Tibial nerve (tissue), 4 donors: ENCODE results near the gene RALY. TPM values are rescaled to one million over a fixed set of nuclear protein-coding genes. Genes with fewer than 3 reads are reported as not detected.

ENCODE experiments used
- DNase-seq, 2 donors: peaks; one replicate each; pipeline ENCODE4 v3.0.0-alpha.2; 2019; ENCODE audit warnings: low spot score in 2 of 2
- H3K27ac ChIP-seq, 4 donors: fragments of 200-600 bp; sonication (generic) in 3 of 4; one replicate each; pipeline ENCODE4 v1.5.1; 2017 to 2019; ENCODE audit warnings: mild to moderate bottlenecking in 1 of 4
- H3K27me3 ChIP-seq, 2 donors: fragments of 200-600 bp; sonication (generic) in 1 of 2; one replicate each; pipeline versions ENCODE4 v1.5.1 to v1.6.0; 2017 to 2019
- H3K36me3 ChIP-seq, 3 donors: fragments of 200-600 bp; sonication (generic); one replicate each; pipeline ENCODE4 v1.5.1; 2018 to 2019
- H3K4me1 ChIP-seq, 4 donors: fragments of 200-600 bp; sonication (generic) in 3 of 4; one replicate each; pipeline ENCODE4 v1.5.1; 2017 to 2019
- H3K4me3 ChIP-seq, 4 donors: fragments of 200-600 bp; sonication (generic) in 3 of 4; one replicate each; pipeline ENCODE4 v1.5.1; 2017 to 2019; ENCODE audit warnings: mild to moderate bottlenecking in 1 of 4, moderate library complexity in 1 of 4
- H3K9me3 ChIP-seq, 4 donors: fragments of 200-600 bp; sonication (generic) in 3 of 4; one replicate each; pipeline ENCODE4 v1.5.1; 2017 to 2019
- CTCF ChIP-seq, 5 experiments: fragments of 200-600 bp in 3 of 5; fragments of 450-650 bp in 2 of 5; sonication (generic) in 3 of 5; IDR thresholded peaks; one replicate each; pipeline ENCODE4 v1.5.1; 2016 to 2019; ENCODE audit warnings: antibody characterized with exemption in 5 of 5, mild to moderate bottlenecking in 3 of 5, moderate library complexity in 2 of 5
- EP300 ChIP-seq, 2 donors: sonication (generic); formaldehyde crosslinking; IDR thresholded peaks; one replicate each; pipeline ENCODE4 v1.6.1; 2017; ENCODE audit warnings: antibody characterized with exemption in 2 of 2, mild to moderate bottlenecking in 1 of 2
- POLR2A ChIP-seq, 2 donors: fragments of 450-650 bp; IDR thresholded peaks; one replicate each; pipeline ENCODE4 v1.6.1; 2017; ENCODE audit warnings: antibody characterized with exemption in 2 of 2, mild to moderate bottlenecking in 2 of 2, moderate library complexity in 2 of 2
- WGBS, 2 donors: methylation state at CpG; one replicate each; pipeline ENCODE4 v1.1.5; 2018; 5-methylcytosine and 5-hydroxymethylcytosine counted together
- total RNA-seq, 4 donors: library from RNA; depleted of rRNA; stranded (reverse); fragments of >200 nt; gene quantifications; one replicate each; pipeline ENCODE4 v1.1.0, GENCODE V29; 2016

The RALY gene
- total RNA-seq, 4 donors from 2014 or later = 69.1 to 107 (median 96.4) TPM

GRCh38 chr20:33992923-33993575 is 662 bp upstream of the RALY start:
- peak overlapping the region; percentile 90 to 99 (median 96) for H3K27ac ChIP-seq

GRCh38 chr20:33994222-33994913 is 657 bp downstream of the RALY start:
- WGBS, 2 donors = 0% methylated on average over 39 to 53 of the region's 57 CpGs
- TF ChIP-seq EP300 (IDR thresholded peaks at IDR 0.05) (peak in 1 of 2 donors; percentile 68), CTCF (IDR thresholded peaks at IDR 0.05) (no peak), POLR2A (IDR thresholded peaks at IDR 0.05) (no peak)
- peaks cover 3 to 60% (median 44%) of the 10 kb centered on the region in 4 donors for H3K4me1 ChIP-seq
- peak; percentile 66 to 67 for DNase-seq
- H3K9me3 ChIP-seq = no peaks in the 10 kb centered on the region
- no peaks in the 10 kb centered on the region for H3K36me3 ChIP-seq
- H3K4me3 ChIP-seq = peak overlapping the region; percentile 72 to 95 (median 87)
- H3K27ac ChIP-seq = peak overlapping the region; percentile 90 to 99 (median 96)
- no peaks in the 10 kb centered on the region for H3K27me3 ChIP-seq

More at GRCh38 chr20:33992923-33993575, 662 bp upstream of the RALY start:
- WGBS, 2 donors = 0 to 1% methylated on average over 35 of the region's 35 CpGs
- no peaks in the 10 kb centered on the region for H3K9me3 ChIP-seq
- peak in 1 of 2 donors; percentile 81 for TF ChIP-seq POLR2A (IDR thresholded peaks at IDR 0.05)
- TF ChIP-seq CTCF (IDR thresholded peaks at IDR 0.05) = no peak
- TF ChIP-seq EP300 (IDR thresholded peaks at IDR 0.05) = peak; percentile 65 to 67
- no peaks in the 10 kb centered on the region for H3K27me3 ChIP-seq
- H3K4me3 ChIP-seq = peak overlapping the region; percentile 72 to 95 (median 87)
- no peaks in the 10 kb centered on the region for H3K36me3 ChIP-seq
- DNase-seq = peak; percentile 99
- peaks cover 3 to 47% (median 38%) of the 10 kb centered on the region in 4 donors for H3K4me1 ChIP-seq

GRCh38 chr20:33995053-33995831 is 1.5 kb downstream of the RALY start:
- WGBS, 2 donors = 6 to 15% methylated on average over 8 of the region's 8 CpGs
- Histone ChIP-seq H3K9me3 (no peaks in the 10 kb centered on the region), H3K27ac (peak overlapping the region in 3 of 4 donors; percentile 95 to 99 (median 98)), H3K4me3 (peak overlapping the region; percentile 72 to 95 (median 87)), H3K36me3 (no peaks in the 10 kb centered on the region), H3K4me1 (peaks cover 3 to 69% (median 50%) of the 10 kb centered on the region in 4 donors), H3K27me3 (no peaks in the 10 kb centered on the region)
- DNase-seq = peak in 1 of 2 donors; percentile 14
- TF ChIP-seq POLR2A (IDR thresholded peaks at IDR 0.05) (no peak), CTCF (IDR thresholded peaks at IDR 0.05) (no peak), EP300 (IDR thresholded peaks at IDR 0.05) (no peak)

- Histone ChIP-seq H3K4me3 (no peak overlapping the region), H3K27ac (no peak overlapping the region), H3K4me1 (peaks cover 3 to 87% (median 45%) of the 10 kb centered on the region in 4 donors), H3K27me3 (no peaks in the 10 kb centered on the region), H3K9me3 (no peaks in the 10 kb centered on the region), H3K36me3 (no peaks in the 10 kb centered on the region)
- 73 to 79% methylated on average over 7 of the region's 7 CpGs for WGBS, 2 donors
- no peak for DNase-seq
- TF ChIP-seq POLR2A (IDR thresholded peaks at IDR 0.05) = no peak
- TF ChIP-seq EP300 (IDR thresholded peaks at IDR 0.05) = no peak
- no peak for TF ChIP-seq CTCF (IDR thresholded peaks at IDR 0.05)
Measured at GRCh38 chr20:33999025-33999649, 5.4 kb downstream of the RALY start.
